Stimulated activated CD4-positive, alpha-beta T cell treated with anti-CD3 and anti-CD28 coated beads, Interleukin-1b, Interleukin-23, amount 100 ng/mL, for 4 hours (primary cell): ENCODE measurements around the gene KIF18B.

Experiments used
- DNase-seq, 2 donors: peaks; one replicate each; pipeline ENCODE4 v3.0.0-alpha.2; 2020; ENCODE audit warnings: low read depth in 2 of 2

KIF18B gene

GRCh38 chr17:44875761-44876160, 71.8 kb downstream of the KIF18B start:
- DNase-seq: no peak
